Measurements from ENCODE around the gene VIPAS39. TPM values are rescaled to one million over a fixed set of nuclear protein-coding genes. Genes with fewer than 3 reads are reported as not detected.
"Not testable (repeated sequence)": the region's sequence is repeated elsewhere in the genome, so short reads cannot be mapped to it uniquely, and the experiment has no call there.

The VIPAS39 gene
- total and polyA plus RNA-seq, 4 donors: 7.7 to 22.8 (median 14.1) TPM

- no peaks in the 10 kb centered on the region for H3K27me3 ChIP-seq (ENCODE audit: control insufficient read depth in 3 of 3, insufficient read depth in 3 of 3, low read length in 2 of 3)
- no peak for ATAC-seq (ENCODE audit: insufficient read depth, low FRiP score)
- TF ChIP-seq, protein P1, sequence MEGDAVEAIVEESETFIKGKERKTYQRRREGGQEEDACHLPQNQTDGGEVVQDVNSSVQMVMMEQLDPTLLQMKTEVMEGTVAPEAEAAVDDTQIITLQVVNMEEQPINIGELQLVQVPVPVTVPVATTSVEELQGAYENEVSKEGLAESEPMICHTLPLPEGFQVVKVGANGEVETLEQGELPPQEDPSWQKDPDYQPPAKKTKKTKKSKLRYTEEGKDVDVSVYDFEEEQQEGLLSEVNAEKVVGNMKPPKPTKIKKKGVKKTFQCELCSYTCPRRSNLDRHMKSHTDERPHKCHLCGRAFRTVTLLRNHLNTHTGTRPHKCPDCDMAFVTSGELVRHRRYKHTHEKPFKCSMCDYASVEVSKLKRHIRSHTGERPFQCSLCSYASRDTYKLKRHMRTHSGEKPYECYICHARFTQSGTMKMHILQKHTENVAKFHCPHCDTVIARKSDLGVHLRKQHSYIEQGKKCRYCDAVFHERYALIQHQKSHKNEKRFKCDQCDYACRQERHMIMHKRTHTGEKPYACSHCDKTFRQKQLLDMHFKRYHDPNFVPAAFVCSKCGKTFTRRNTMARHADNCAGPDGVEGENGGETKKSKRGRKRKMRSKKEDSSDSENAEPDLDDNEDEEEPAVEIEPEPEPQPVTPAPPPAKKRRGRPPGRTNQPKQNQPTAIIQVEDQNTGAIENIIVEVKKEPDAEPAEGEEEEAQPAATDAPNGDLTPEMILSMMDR (IDR thresholded peaks at IDR 0.05; ENCODE audit: control extremely low read depth, extremely low read depth): no peak
- WGBS, 2 donors: 44 to 58% methylated on average over 2 of the region's 2 CpGs
- H3K4me3 ChIP-seq: no peak overlapping the region
- peaks cover 0 to 11% (median 4%) of the 10 kb centered on the region in 4 donors for H3K9me3 ChIP-seq (ENCODE audit: control insufficient read depth in 4 of 4, insufficient read depth in 3 of 4, low read length in 3 of 4)
- H3K9ac ChIP-seq (ENCODE audit: insufficient read depth in 1 of 2, low read length in 2 of 2): no peak overlapping the region
- H3K4me1 ChIP-seq (ENCODE audit: control insufficient read depth in 5 of 5, insufficient read depth in 5 of 5, low read length in 5 of 5): no peaks in the 10 kb centered on the region
- peaks cover 19 to 21% (median 21%) of the 10 kb centered on the region in 4 donors for H3K36me3 ChIP-seq (ENCODE audit: control insufficient read depth in 4 of 4, insufficient read depth in 4 of 4, low read length in 4 of 4)
- no peak for DNase-seq
- no peak overlapping the region for H3K27ac ChIP-seq (ENCODE audit: low read depth in 1 of 2, low read length in 1 of 2)
Observed at GRCh38 chr14:77421201-77421600, 36.2 kb downstream of the VIPAS39 start.

GRCh38 chr14:77416836-77417235 is 40.6 kb downstream of the VIPAS39 start:
- H3K4me1 ChIP-seq (ENCODE audit: control insufficient read depth in 5 of 5, insufficient read depth in 5 of 5, low read length in 5 of 5): no peaks in the 10 kb centered on the region
- no peak overlapping the region for H3K9ac ChIP-seq (ENCODE audit: insufficient read depth in 1 of 2, low read length in 2 of 2)
- WGBS, 2 donors: 89 to 90% methylated on average over 4 to 8 of the region's 8 CpGs
- H3K27ac ChIP-seq (ENCODE audit: low read depth in 1 of 2, low read length in 1 of 2): no peak overlapping the region
- peaks cover 0 to 4% (median 0%) of the 10 kb centered on the region in 4 donors for H3K36me3 ChIP-seq (ENCODE audit: control insufficient read depth in 4 of 4, insufficient read depth in 4 of 4, low read length in 4 of 4)
- no peaks in the 10 kb centered on the region for H3K27me3 ChIP-seq (ENCODE audit: control insufficient read depth in 3 of 3, insufficient read depth in 3 of 3, low read length in 2 of 3)
- no peak overlapping the region for H3K4me3 ChIP-seq
- ATAC-seq (ENCODE audit: insufficient read depth, low FRiP score) (no peak), DNase-seq (no peak)
- H3K9me3 ChIP-seq (ENCODE audit: control insufficient read depth in 4 of 4, insufficient read depth in 3 of 4, low read length in 3 of 4): peaks cover 0 to 11% (median 4%) of the 10 kb centered on the region in 4 donors
- TF ChIP-seq, protein P1 (IDR thresholded peaks at IDR 0.05; ENCODE audit: control extremely low read depth, extremely low read depth): no peak

DNA sequence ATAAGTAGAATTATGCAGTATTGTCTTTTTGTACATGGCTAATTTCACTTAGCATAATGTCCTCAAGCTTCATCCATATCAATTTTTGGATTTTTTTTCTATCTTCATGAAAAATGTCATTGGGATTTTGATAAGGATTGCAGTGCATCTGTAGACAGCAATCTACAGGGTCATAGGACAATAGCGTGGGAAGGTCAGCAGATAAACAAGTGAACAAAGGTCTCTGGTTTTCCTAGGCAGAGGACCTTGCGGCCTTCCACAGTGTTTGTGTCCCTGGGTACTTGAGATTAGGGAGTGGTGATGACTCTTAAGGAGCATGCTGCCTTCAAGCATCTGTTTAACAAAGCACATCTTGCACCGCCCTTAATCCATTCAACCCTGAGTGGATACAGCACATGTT is 41.3 kb downstream of the VIPAS39 start:
- H3K36me3 ChIP-seq (ENCODE audit: control insufficient read depth in 4 of 4, insufficient read depth in 4 of 4, low read length in 4 of 4); H3K9ac ChIP-seq (ENCODE audit: insufficient read depth in 1 of 2, low read length in 2 of 2); H3K27ac ChIP-seq (ENCODE audit: low read depth in 1 of 2, low read length in 1 of 2); DNase-seq; H3K4me1 ChIP-seq (ENCODE audit: control insufficient read depth in 5 of 5, insufficient read depth in 5 of 5, low read length in 5 of 5); ATAC-seq (ENCODE audit: insufficient read depth, low FRiP score); H3K4me3 ChIP-seq; H3K27me3 ChIP-seq (ENCODE audit: control insufficient read depth in 3 of 3, insufficient read depth in 3 of 3, low read length in 2 of 3): not testable (repeated sequence)
- peaks cover 0 to 11% (median 4%) of the 10 kb centered on the region in 4 donors for H3K9me3 ChIP-seq (ENCODE audit: control insufficient read depth in 4 of 4, insufficient read depth in 3 of 4, low read length in 3 of 4)
- 90% methylated on average over 2 of the region's 3 CpGs for WGBS, 2 donors

DNA sequence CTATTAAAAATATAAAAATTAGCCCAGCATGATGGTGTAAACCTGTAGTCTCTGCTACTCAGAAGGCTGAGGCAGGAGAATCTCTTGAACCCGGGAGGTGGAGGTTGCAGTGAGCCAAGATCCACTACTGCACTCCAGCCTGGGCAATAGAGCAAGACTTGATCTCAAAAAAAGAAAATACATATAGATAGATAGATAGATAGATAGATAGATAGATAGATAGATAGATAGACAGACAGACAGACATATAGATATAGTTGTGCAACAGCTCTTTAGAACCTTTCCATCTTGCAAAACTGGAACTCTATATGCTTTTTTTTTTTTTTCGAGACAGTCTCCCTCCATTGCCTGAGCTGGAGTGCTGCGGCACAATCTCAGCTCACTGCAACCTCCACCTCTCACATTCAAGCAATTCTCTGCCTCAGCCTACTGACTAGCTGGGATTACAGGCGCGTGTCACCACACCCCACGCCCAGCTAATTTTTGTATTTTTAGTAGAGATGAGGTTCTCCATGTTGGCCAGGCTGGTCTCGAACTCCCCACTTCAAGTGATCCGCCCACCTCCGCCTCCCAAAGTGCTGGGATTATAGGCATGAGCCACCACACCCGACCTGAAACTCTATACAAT is 41.9 kb downstream of the VIPAS39 start:
- not testable (repeated sequence) for ATAC-seq (ENCODE audit: insufficient read depth, low FRiP score)
- WGBS, 2 donors: 95% methylated on average over 10 of the region's 10 CpGs

More for the DNA sequence above, 41.9 kb downstream of the VIPAS39 start:
- DNase-seq; H3K27ac ChIP-seq (ENCODE audit: low read depth in 1 of 2, low read length in 1 of 2); H3K36me3 ChIP-seq (ENCODE audit: control insufficient read depth in 4 of 4, insufficient read depth in 4 of 4, low read length in 4 of 4); H3K9me3 ChIP-seq (ENCODE audit: control insufficient read depth in 4 of 4, insufficient read depth in 3 of 4, low read length in 3 of 4); H3K4me1 ChIP-seq (ENCODE audit: control insufficient read depth in 5 of 5, insufficient read depth in 5 of 5, low read length in 5 of 5); H3K4me3 ChIP-seq; H3K27me3 ChIP-seq (ENCODE audit: control insufficient read depth in 3 of 3, insufficient read depth in 3 of 3, low read length in 2 of 3); H3K9ac ChIP-seq (ENCODE audit: insufficient read depth in 1 of 2, low read length in 2 of 2): not testable (repeated sequence)
